ENCODE data around the gene PLPP7.
"Not testable (repeated sequence)": the region's sequence is repeated elsewhere in the genome, so short reads cannot be mapped to it uniquely, and the experiment has no call there.

PLPP7 gene

GRCh38 chr9:131270171-131271015 is 19.1 kb upstream of the PLPP7 start:
- DNase-seq: no peak

- DNase-seq: not testable (repeated sequence)
Measured at GRCh38 chr9:131271016-131271273, 18.6 kb upstream of the PLPP7 start.

GRCh38 chr9:131271506-131271931 is 18.0 kb upstream of the PLPP7 start:
- no peak for DNase-seq

GRCh38 chr9:131272212-131272611 is 17.3 kb upstream of the PLPP7 start:
- DNase-seq: no peak

- no peak for DNase-seq
Measured at GRCh38 chr9:131273146-131273855, 16.2 kb upstream of the PLPP7 start.

GRCh38 chr9:131273856-131274673 is 15.5 kb upstream of the PLPP7 start:
- no peak for DNase-seq

- DNase-seq: no peak
Measured at GRCh38 chr9:131274674-131275331, 14.7 kb upstream of the PLPP7 start.

- DNase-seq: no peak
Measured at GRCh38 chr9:131275332-131276093, 14.0 kb upstream of the PLPP7 start.

GRCh38 chr9:131276094-131276888 is 13.2 kb upstream of the PLPP7 start, which contains the start of gene FAM78A:
TSS of gene FAM78A (minus strand) at chr9:131276510. CDS start at chr9:131276179, 331 bp downstream.
- DNase-seq: no peak

GRCh38 chr9:131276891-131277286 is 12.6 kb upstream of the PLPP7 start:
- no peak for DNase-seq

GRCh38 chr9:131277287-131277909 is 12.1 kb upstream of the PLPP7 start:
- no peak for DNase-seq

- DNase-seq: peak; percentile 83
Measured at GRCh38 chr9:131277910-131278701, 11.4 kb upstream of the PLPP7 start.

GRCh38 chr9:131278702-131279111 is 10.8 kb upstream of the PLPP7 start:
- DNase-seq: no peak

- DNase-seq: no peak
Measured at GRCh38 chr9:131279196-131279862, 10.2 kb upstream of the PLPP7 start.

- no peak for DNase-seq
Measured at GRCh38 chr9:131279863-131280570, 9.5 kb upstream of the PLPP7 start.

- no peak for DNase-seq
Measured at GRCh38 chr9:131280660-131281059, 8.9 kb upstream of the PLPP7 start.

- no peak for DNase-seq
Measured at GRCh38 chr9:131281119-131281965, 8.2 kb upstream of the PLPP7 start.

GRCh38 chr9:131282175-131282574 is 7.3 kb upstream of the PLPP7 start:
- no peak for DNase-seq
